ENCODE data around the gene LTB. TPM values are rescaled to one million over a fixed set of nuclear protein-coding genes. Genes with fewer than 3 reads are reported as not detected.

The LTB gene
- total and polyA plus RNA-seq, 4 donors: 9.8 to 31.9 (median 12.2) TPM

GRCh38 chr6:31534521-31535040 lies 47.6 kb downstream of the LTB start:
- Histone ChIP-seq H3K4me3 (no peak overlapping the region), H3K27ac (ENCODE audit: low read depth in 1 of 2, low read length in 1 of 2) (no peak overlapping the region), H3K9me3 (ENCODE audit: control insufficient read depth in 4 of 4, insufficient read depth in 3 of 4, low read length in 3 of 4) (no peaks in the 10 kb centered on the region), H3K36me3 (ENCODE audit: control insufficient read depth in 4 of 4, insufficient read depth in 4 of 4, low read length in 4 of 4) (peaks cover 55 to 74% (median 63%) of the 10 kb centered on the region in 4 donors), H3K9ac (ENCODE audit: insufficient read depth in 1 of 2, low read length in 2 of 2) (no peak overlapping the region), H3K4me1 (ENCODE audit: control insufficient read depth in 5 of 5, insufficient read depth in 5 of 5, low read length in 5 of 5) (peaks cover 3 to 13% (median 11%) of the 10 kb centered on the region in 5 donors), H3K27me3 (ENCODE audit: control insufficient read depth in 3 of 3, insufficient read depth in 3 of 3, low read length in 2 of 3) (no peaks in the 10 kb centered on the region)
- ATAC-seq (ENCODE audit: insufficient read depth, low FRiP score) (no peak), DNase-seq (no peak)
- no peak for TF ChIP-seq CTCF (IDR thresholded peaks at IDR 0.05; ENCODE audit: control extremely low read depth, extremely low read depth)
- 90 to 92% methylated on average over 24 of the region's 24 CpGs for WGBS, 2 donors

- H3K4me3 ChIP-seq: no peak overlapping the region
- peaks cover 50 to 69% (median 60%) of the 10 kb centered on the region in 4 donors for H3K36me3 ChIP-seq (ENCODE audit: control insufficient read depth in 4 of 4, insufficient read depth in 4 of 4, low read length in 4 of 4)
- no peaks in the 10 kb centered on the region for H3K9me3 ChIP-seq (ENCODE audit: control insufficient read depth in 4 of 4, insufficient read depth in 3 of 4, low read length in 3 of 4)
- H3K4me1 ChIP-seq (ENCODE audit: control insufficient read depth in 5 of 5, insufficient read depth in 5 of 5, low read length in 5 of 5): peaks cover 3 to 11% (median 5%) of the 10 kb centered on the region in 5 donors
- ATAC-seq (ENCODE audit: insufficient read depth, low FRiP score) (no peak), DNase-seq (no peak)
- WGBS, 2 donors: 91 to 95% methylated on average over 6 of the region's 6 CpGs
- no peaks in the 10 kb centered on the region for H3K27me3 ChIP-seq (ENCODE audit: control insufficient read depth in 3 of 3, insufficient read depth in 3 of 3, low read length in 2 of 3)
- TF ChIP-seq CTCF (IDR thresholded peaks at IDR 0.05; ENCODE audit: control extremely low read depth, extremely low read depth): no peak
- no peak overlapping the region for H3K27ac ChIP-seq (ENCODE audit: low read depth in 1 of 2, low read length in 1 of 2)
- H3K9ac ChIP-seq (ENCODE audit: insufficient read depth in 1 of 2, low read length in 2 of 2): no peak overlapping the region
These were observed 48.2 kb downstream of the LTB start for GRCh38 chr6:31534011-31534410.

- WGBS, 2 donors: 82 to 90% methylated on average over 1 of the region's 1 CpG
- H3K27ac ChIP-seq (ENCODE audit: low read depth in 1 of 2, low read length in 1 of 2): no peak overlapping the region
- no peak for DNase-seq
These were observed 48.8 kb downstream of the LTB start for GRCh38 chr6:31533455-31533841.

More at GRCh38 chr6:31533455-31533841, 48.8 kb downstream of the LTB start:
- Histone ChIP-seq H3K4me3 (no peak overlapping the region), H3K4me1 (ENCODE audit: control insufficient read depth in 5 of 5, insufficient read depth in 5 of 5, low read length in 5 of 5) (peaks cover 0 to 6% (median 0%) of the 10 kb centered on the region in 5 donors), H3K9ac (ENCODE audit: insufficient read depth in 1 of 2, low read length in 2 of 2) (no peak overlapping the region), H3K27me3 (ENCODE audit: control insufficient read depth in 3 of 3, insufficient read depth in 3 of 3, low read length in 2 of 3) (no peaks in the 10 kb centered on the region), H3K9me3 (ENCODE audit: control insufficient read depth in 4 of 4, insufficient read depth in 3 of 4, low read length in 3 of 4) (no peaks in the 10 kb centered on the region), H3K36me3 (ENCODE audit: control insufficient read depth in 4 of 4, insufficient read depth in 4 of 4, low read length in 4 of 4) (peaks cover 45 to 63% (median 54%) of the 10 kb centered on the region in 4 donors)
- TF ChIP-seq CTCF (IDR thresholded peaks at IDR 0.05; ENCODE audit: control extremely low read depth, extremely low read depth): no peak
- ATAC-seq (ENCODE audit: insufficient read depth, low FRiP score): no peak

All from lung (tissue), 12 donors.